Fibroblast of lung (primary cell): Measurements from ENCODE around the gene DRG1. TPM values are rescaled to one million over a fixed set of nuclear protein-coding genes. Genes with fewer than 3 reads are reported as not detected.
"Not testable (repeated sequence)": the region's sequence is repeated elsewhere in the genome, so short reads cannot be mapped to it uniquely, and the experiment has no call there.

ENCODE experiments used
- DNase-seq, 2 donors: peaks; one replicate each; pipeline versions ENCODE4 v3.0.0 to v3.0.0-alpha.2; 2010; ENCODE audit warnings: low read depth in 2 of 2
- H2AFZ ChIP-seq: 2 replicates; pipeline ENCODE4 v1.5.1; 2012; ENCODE audit warnings: low read length, control low read depth, inconsistent platforms
- H3K27ac ChIP-seq: 2 replicates; pipeline ENCODE4 v1.5.1; 2011; ENCODE audit warnings: low read length, control low read depth; ENCODE audit not compliant: insufficient read depth
- H3K27me3 ChIP-seq: 2 replicates; pipeline ENCODE4 v1.5.1; 2011; ENCODE audit warnings: mild to moderate bottlenecking, low read length; ENCODE audit not compliant: control insufficient read depth, insufficient read depth
- H3K36me3 ChIP-seq: 2 replicates; pipeline ENCODE4 v1.5.1; 2011; ENCODE audit warnings: low read length; ENCODE audit not compliant: control insufficient read depth, insufficient read depth
- H3K4me1 ChIP-seq: 2 replicates; pipeline ENCODE4 v1.5.1; 2011; ENCODE audit warnings: low read length; ENCODE audit not compliant: control insufficient read depth, insufficient read depth; ENCODE audit errors: extremely low read depth
- H3K4me2 ChIP-seq: 2 replicates; pipeline ENCODE4 v1.5.1; 2011; ENCODE audit warnings: low read length, control low read depth; ENCODE audit not compliant: insufficient read depth; ENCODE audit errors: extremely low read depth
- H3K4me3 ChIP-seq, 4 experiments: fragments of 200-600 bp in 1 of 4; sonication (generic) in 1 of 4; replicated peaks in 1 of 4; 2 replicates each; pipeline ENCODE4 v1.5.1; 2011 to 2016; ENCODE audit warnings: low read length in 4 of 4, low read depth in 3 of 4, mild to moderate bottlenecking in 3 of 4, control low read depth in 2 of 4, inconsistent platforms in 1 of 4, mixed read lengths in 1 of 4; ENCODE audit not compliant: insufficient read depth in 1 of 4; ENCODE audit errors: control extremely low read depth in 1 of 4
- H3K79me2 ChIP-seq: 2 replicates; pipeline ENCODE4 v1.5.1; 2012; ENCODE audit warnings: mild to moderate bottlenecking, low read length, inconsistent platforms; ENCODE audit not compliant: control insufficient read depth, insufficient read depth
- H3K9ac ChIP-seq: 2 replicates; pipeline ENCODE4 v1.5.1; 2011; ENCODE audit warnings: mild to moderate bottlenecking, low read length, control low read depth; ENCODE audit not compliant: insufficient read depth
- H3K9me3 ChIP-seq: 2 replicates; pipeline ENCODE4 v1.5.1; 2012; ENCODE audit warnings: low read depth, low read length; ENCODE audit not compliant: control insufficient read depth, insufficient read depth
- H4K20me1 ChIP-seq: 2 replicates; pipeline ENCODE4 v1.5.1; 2011; ENCODE audit warnings: low read length; ENCODE audit not compliant: control insufficient read depth, insufficient read depth; ENCODE audit errors: extremely low read depth
- EZH2 ChIP-seq: IDR thresholded peaks from 2 replicates; pipeline ENCODE4 v1.5.1; 2012; ENCODE audit warnings: low read length, control low read depth, mild to moderate bottlenecking; ENCODE audit errors: missing control alignments
- polyA plus RNA-seq, 2 donors: library from polyadenylated mRNA; depleted of rRNA in 1 of 2; stranded (reverse) in 1 of 2; unstranded in 1 of 2; fragments of >200 nt; gene quantifications; 2 replicates each; pipeline ENCODE4 v1.2.1, GENCODE V29; 2011 to 2012; ENCODE audit warnings: missing spikeins in 1 of 2
- total RNA-seq: library from RNA; depleted of rRNA; stranded (reverse); fragments of >200 nt; gene quantifications from 2 replicates; pipeline ENCODE4 v1.2.1, GENCODE V29; 2014
- TF ChIP-seq, protein P1 (sequence below), 2 donors: IDR thresholded peaks in 1 of 2; conservative IDR thresholded peaks in 1 of 2; 1 replicate in 1 of 2; 2 replicates in 1 of 2; pipeline ENCODE4 v1.5.1; 2011 to 2012; ENCODE audit warnings: low read length in 2 of 2, control low read depth in 1 of 2, inconsistent platforms in 1 of 2, low read depth in 1 of 2, mild to moderate bottlenecking in 1 of 2

DRG1 gene
- total and polyA plus RNA-seq, 2 donors (not counting 1 experiment from before 2014, with no cell fraction given) = 76.4 to 78.8 TPM

- Histone ChIP-seq H4K20me1 (no peaks in the 10 kb centered on the region), H3K79me2 (peaks cover 10% of the 10 kb centered on the region)
Observed at GRCh38 chr22:31475800-31476199, 76.4 kb downstream of the DRG1 start.

DNA sequence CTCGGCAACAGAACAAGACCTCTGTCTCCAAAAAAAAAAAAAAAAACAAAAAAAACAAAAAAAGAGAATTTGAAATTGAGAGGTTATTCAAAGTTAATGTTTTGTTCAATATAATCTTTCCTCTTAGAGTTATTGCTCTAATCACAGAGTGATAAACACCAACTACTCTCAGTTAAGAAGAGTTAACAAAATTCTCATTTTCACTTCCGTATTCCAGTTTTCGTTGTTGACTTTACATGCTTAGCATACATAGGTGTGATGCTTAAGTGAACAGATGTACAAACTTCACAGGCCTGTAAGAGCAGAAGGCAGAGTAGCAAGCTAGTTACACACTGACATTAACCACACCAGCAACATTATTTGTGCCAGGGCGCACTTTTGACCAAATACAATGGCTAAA is 77.9 kb downstream of the DRG1 start:
- H3K4me1 ChIP-seq = no peaks in the 10 kb centered on the region
- no peaks in the 10 kb centered on the region for H4K20me1 ChIP-seq
- no peak overlapping the region for H3K4me3 ChIP-seq
- no peaks in the 10 kb centered on the region for H3K9me3 ChIP-seq
- no peak for DNase-seq
- H3K36me3 ChIP-seq = peaks cover 4% of the 10 kb centered on the region
- TF ChIP-seq, protein P1, sequence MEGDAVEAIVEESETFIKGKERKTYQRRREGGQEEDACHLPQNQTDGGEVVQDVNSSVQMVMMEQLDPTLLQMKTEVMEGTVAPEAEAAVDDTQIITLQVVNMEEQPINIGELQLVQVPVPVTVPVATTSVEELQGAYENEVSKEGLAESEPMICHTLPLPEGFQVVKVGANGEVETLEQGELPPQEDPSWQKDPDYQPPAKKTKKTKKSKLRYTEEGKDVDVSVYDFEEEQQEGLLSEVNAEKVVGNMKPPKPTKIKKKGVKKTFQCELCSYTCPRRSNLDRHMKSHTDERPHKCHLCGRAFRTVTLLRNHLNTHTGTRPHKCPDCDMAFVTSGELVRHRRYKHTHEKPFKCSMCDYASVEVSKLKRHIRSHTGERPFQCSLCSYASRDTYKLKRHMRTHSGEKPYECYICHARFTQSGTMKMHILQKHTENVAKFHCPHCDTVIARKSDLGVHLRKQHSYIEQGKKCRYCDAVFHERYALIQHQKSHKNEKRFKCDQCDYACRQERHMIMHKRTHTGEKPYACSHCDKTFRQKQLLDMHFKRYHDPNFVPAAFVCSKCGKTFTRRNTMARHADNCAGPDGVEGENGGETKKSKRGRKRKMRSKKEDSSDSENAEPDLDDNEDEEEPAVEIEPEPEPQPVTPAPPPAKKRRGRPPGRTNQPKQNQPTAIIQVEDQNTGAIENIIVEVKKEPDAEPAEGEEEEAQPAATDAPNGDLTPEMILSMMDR (conservative IDR thresholded peaks at IDR 0.05 in 1 of 2, IDR thresholded peaks at IDR 0.05 in 1 of 2; ENCODE audit: low read depth in 1 of 2, low read length in 2 of 2) = no peak
- TF ChIP-seq EZH2 = no peak
- no peak overlapping the region for H3K27ac ChIP-seq
- H3K4me2 ChIP-seq = no peak overlapping the region
- no peak overlapping the region for H2AFZ ChIP-seq
- peaks cover 11% of the 10 kb centered on the region for H3K79me2 ChIP-seq
- no peaks in the 10 kb centered on the region for H3K27me3 ChIP-seq
- no peak overlapping the region for H3K9ac ChIP-seq

More at GRCh38 chr22:31475800-31476199, 76.4 kb downstream of the DRG1 start:
- Histone ChIP-seq H3K9me3 (no peaks in the 10 kb centered on the region), H2AFZ (no peak overlapping the region), H3K27ac (no peak overlapping the region), H3K9ac (no peak overlapping the region), H3K4me1 (no peaks in the 10 kb centered on the region), H3K4me3 (no peak overlapping the region), H3K36me3 (no peaks in the 10 kb centered on the region), H3K4me2 (no peak overlapping the region), H3K27me3 (no peaks in the 10 kb centered on the region)
- no peak for DNase-seq
- TF ChIP-seq, protein P1 (conservative IDR thresholded peaks at IDR 0.05 in 1 of 2, IDR thresholded peaks at IDR 0.05 in 1 of 2; ENCODE audit: low read depth in 1 of 2, low read length in 2 of 2) = no peak
- no peak for TF ChIP-seq EZH2

DNA sequence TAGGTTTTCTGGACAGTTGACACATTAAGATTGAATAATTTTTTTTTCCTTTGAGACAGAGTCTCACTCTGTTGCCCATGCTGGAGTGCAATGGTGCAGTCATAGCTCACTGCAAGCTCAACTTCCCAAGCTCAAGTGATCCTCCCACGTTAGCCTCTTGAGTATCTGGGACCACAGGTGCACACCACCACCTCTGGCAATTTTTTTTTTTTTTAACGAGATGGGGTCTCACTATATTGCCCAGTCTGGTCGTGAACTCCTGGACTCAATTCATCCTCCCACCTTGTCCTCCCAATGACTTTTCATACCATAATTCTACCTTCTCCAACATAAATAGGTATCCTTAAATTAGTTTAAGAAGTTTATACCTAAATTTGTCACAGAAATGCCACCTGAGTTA is 81.7 kb downstream of the DRG1 start:
- Histone ChIP-seq H3K4me2 (no peak overlapping the region), H3K4me1 (no peaks in the 10 kb centered on the region), H3K27me3 (no peaks in the 10 kb centered on the region), H3K9ac (no peak overlapping the region), H3K36me3 (peaks cover 9% of the 10 kb centered on the region), H3K9me3 (no peaks in the 10 kb centered on the region), H3K27ac (no peak overlapping the region), H3K79me2 (peaks cover 16% of the 10 kb centered on the region), H4K20me1 (no peaks in the 10 kb centered on the region), H3K4me3 (no peak overlapping the region), H2AFZ (no peak overlapping the region)
- DNase-seq = no peak
- TF ChIP-seq EZH2 = no peak
- TF ChIP-seq, protein P1 (conservative IDR thresholded peaks at IDR 0.05 in 1 of 2, IDR thresholded peaks at IDR 0.05 in 1 of 2; ENCODE audit: low read depth in 1 of 2, low read length in 2 of 2) = no peak

- not testable (repeated sequence) for H3K4me1 ChIP-seq, DNase-seq, H3K9me3 ChIP-seq, H3K27ac ChIP-seq, H3K27me3 ChIP-seq, H3K4me2 ChIP-seq, H2AFZ ChIP-seq, H3K9ac ChIP-seq, H4K20me1 ChIP-seq, H3K4me3 ChIP-seq
- Histone ChIP-seq H3K79me2 (peaks cover 16% of the 10 kb centered on the region), H3K36me3 (peaks cover 11% of the 10 kb centered on the region)
Observed at GRCh38 chr22:31482470-31482869, 83.1 kb downstream of the DRG1 start.
